ENCODE data around the gene PICALM. TPM values are rescaled to one million over a fixed set of nuclear protein-coding genes. Genes with fewer than 3 reads are reported as not detected.

PICALM gene, protein sequence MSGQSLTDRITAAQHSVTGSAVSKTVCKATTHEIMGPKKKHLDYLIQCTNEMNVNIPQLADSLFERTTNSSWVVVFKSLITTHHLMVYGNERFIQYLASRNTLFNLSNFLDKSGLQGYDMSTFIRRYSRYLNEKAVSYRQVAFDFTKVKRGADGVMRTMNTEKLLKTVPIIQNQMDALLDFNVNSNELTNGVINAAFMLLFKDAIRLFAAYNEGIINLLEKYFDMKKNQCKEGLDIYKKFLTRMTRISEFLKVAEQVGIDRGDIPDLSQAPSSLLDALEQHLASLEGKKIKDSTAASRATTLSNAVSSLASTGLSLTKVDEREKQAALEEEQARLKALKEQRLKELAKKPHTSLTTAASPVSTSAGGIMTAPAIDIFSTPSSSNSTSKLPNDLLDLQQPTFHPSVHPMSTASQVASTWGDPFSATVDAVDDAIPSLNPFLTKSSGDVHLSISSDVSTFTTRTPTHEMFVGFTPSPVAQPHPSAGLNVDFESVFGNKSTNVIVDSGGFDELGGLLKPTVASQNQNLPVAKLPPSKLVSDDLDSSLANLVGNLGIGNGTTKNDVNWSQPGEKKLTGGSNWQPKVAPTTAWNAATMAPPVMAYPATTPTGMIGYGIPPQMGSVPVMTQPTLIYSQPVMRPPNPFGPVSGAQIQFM
- total RNA-seq (100 to 1,000 TPM in 1 of 2 experiments, 10 to 100 TPM in 1; 95.2 to 103 TPM), polyA plus RNA-seq (25.6 TPM)

DNA sequence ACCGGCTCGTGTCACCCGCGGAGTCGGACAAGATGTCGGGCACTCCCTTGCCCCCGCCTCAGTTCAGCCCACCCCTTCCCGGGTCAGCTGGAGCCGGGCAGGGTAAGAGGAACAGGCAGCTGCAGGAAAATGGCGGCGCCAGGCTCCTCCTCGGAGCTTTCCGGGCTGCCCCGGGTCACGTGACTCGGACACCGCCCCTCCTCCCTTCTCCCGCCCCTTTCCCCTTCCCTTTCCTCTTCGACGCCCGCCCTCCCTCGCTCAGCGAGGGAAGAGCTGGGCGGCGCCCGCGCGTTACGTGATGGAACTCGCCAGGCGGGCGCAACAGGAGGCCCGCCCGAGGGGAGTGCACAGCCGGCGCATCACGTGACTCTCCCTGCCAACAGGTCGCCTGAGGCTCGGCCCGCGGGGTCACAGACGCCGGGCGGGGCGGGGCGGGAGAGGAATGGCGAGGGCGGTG lies at the start of gene PICALM:
PICALM (minus strand) TSS at position 134 of the 457 bp plus-strand sequence. CDS start 304 bp downstream, outside the sequence.
- CTCF ChIA-PET, result interaction anchor here (0.9 to 2.7 kb wide), 15 partner anchors 10 to 139 kb away, joined by 3 to 13 read pairs (median 4); no protein-coding TSS in a partner anchor
- peak within 1 kb of the TSS; percentile 85 for H3K4me3 ChIP-seq (ENCODE audit: low read length)
- Mint-ChIP-seq H3K4me1 (peaks cover 23 to 36% (median 32%) of the 10 kb centered on the region in 3 donors), H3K27me3 (peaks cover 1 to 4% of the 10 kb centered on the region in 2 donors), H3K4me3 (peak within 1 kb of the TSS; percentile 92 to 100 (median 99)), H3K9me3 (no peaks in the 10 kb centered on the region), H3K36me3 (peaks cover 0 to 20% (median 0%) of the 10 kb centered on the region in 3 donors), H3K27ac (peak within 1 kb of the TSS; percentile 91 to 99 (median 96))
- H3K36me3 ChIP-seq (ENCODE audit: insufficient read depth, low read length), result no peaks in the 10 kb centered on the region
- peak within 1 kb of the TSS; percentile 82 for H3K27ac ChIP-seq (ENCODE audit: low read depth, low read length)
- POLR2A ChIA-PET, result interaction anchor here (0.5 to 1.9 kb wide), 15 partner anchors 10 to 404 kb away, joined by 3 to 10 read pairs (median 4); partner anchors contain the start of genes CREBZF, EED and HIKESHI
- DNase-seq, result peak; percentile 94 to 97 (median 96)
- no peaks in the 10 kb centered on the region for H3K27me3 ChIP-seq (ENCODE audit: insufficient read depth, low read length, poor library complexity, severe bottlenecking)
- no peaks in the 10 kb centered on the region for H3K9me3 ChIP-seq (ENCODE audit: low read length)
- peaks cover 17% of the 10 kb centered on the region for H3K4me1 ChIP-seq (ENCODE audit: insufficient read depth, low read length)

GRCh38 chr11:86118253-86118652 lies 49.4 kb upstream of the PICALM start:
- POLR2A ChIA-PET, result interaction anchor here (1.1 kb wide), 1 partner anchor 48 kb away, joined by 4 read pairs; no protein-coding TSS in a partner anchor
- Mint-ChIP-seq H3K9me3 (no peaks in the 10 kb centered on the region), H3K36me3 (no peaks in the 10 kb centered on the region), H3K27me3 (no peaks in the 10 kb centered on the region), H3K4me3 (no peak overlapping the region), H3K27ac (no peak overlapping the region), H3K4me1 (peaks cover 19 to 29% (median 26%) of the 10 kb centered on the region in 3 donors)
- CTCF ChIA-PET, result interaction anchor here (1.8 kb wide), 2 partner anchors 74 to 75 kb away, joined by 4 to 5 read pairs; no protein-coding TSS in a partner anchor
- Histone ChIP-seq H3K27ac (ENCODE audit: low read depth, low read length) (no peak overlapping the region), H3K27me3 (ENCODE audit: insufficient read depth, low read length, poor library complexity, severe bottlenecking) (no peaks in the 10 kb centered on the region), H3K36me3 (ENCODE audit: insufficient read depth, low read length) (no peaks in the 10 kb centered on the region), H3K4me1 (ENCODE audit: insufficient read depth, low read length) (peaks cover 13% of the 10 kb centered on the region), H3K4me3 (ENCODE audit: low read length) (no peak overlapping the region), H3K9me3 (ENCODE audit: low read length) (no peaks in the 10 kb centered on the region)
- no peak for DNase-seq

DNA sequence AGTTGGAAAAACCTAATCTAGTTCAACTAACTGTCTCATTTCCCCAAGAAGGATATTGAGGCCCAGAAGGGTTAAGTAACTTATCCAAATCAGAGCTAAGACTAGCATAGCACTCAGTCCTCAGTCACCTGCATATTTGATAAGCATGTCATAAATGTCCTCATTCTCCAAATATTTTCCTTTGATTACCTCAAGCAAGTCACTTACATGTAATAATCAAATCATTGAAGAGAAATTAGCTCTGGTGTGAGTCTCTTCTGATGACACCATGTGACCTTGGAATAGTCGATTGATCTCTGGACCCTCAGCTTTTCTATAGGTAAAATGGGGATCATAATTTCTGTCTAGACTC lies 48.8 kb upstream of the PICALM start:
- no peak for DNase-seq
- Mint-ChIP-seq H3K4me3 (no peak overlapping the region), H3K27ac (no peak overlapping the region), H3K27me3 (no peaks in the 10 kb centered on the region), H3K9me3 (no peaks in the 10 kb centered on the region), H3K4me1 (peaks cover 19 to 29% (median 26%) of the 10 kb centered on the region in 3 donors), H3K36me3 (no peaks in the 10 kb centered on the region)
- Histone ChIP-seq H3K36me3 (ENCODE audit: insufficient read depth, low read length) (no peaks in the 10 kb centered on the region), H3K27ac (ENCODE audit: low read depth, low read length) (no peak overlapping the region), H3K27me3 (ENCODE audit: insufficient read depth, low read length, poor library complexity, severe bottlenecking) (no peaks in the 10 kb centered on the region), H3K4me3 (ENCODE audit: low read length) (no peak overlapping the region), H3K9me3 (ENCODE audit: low read length) (no peaks in the 10 kb centered on the region), H3K4me1 (ENCODE audit: insufficient read depth, low read length) (peaks cover 13% of the 10 kb centered on the region)
- ChIA-PET CTCF (interaction anchor here (1.8 kb wide), 2 partner anchors 75 to 76 kb away, joined by 4 to 5 read pairs; no protein-coding TSS in a partner anchor), POLR2A (interaction anchor here (1.1 kb wide), 1 partner anchor 48 kb away, joined by 4 read pairs; no protein-coding TSS in a partner anchor)

GRCh38 chr11:86117001-86117711 lies 48.3 kb upstream of the PICALM start:
- Histone ChIP-seq H3K36me3 (ENCODE audit: insufficient read depth, low read length) (no peaks in the 10 kb centered on the region), H3K4me3 (ENCODE audit: low read length) (no peak overlapping the region), H3K27me3 (ENCODE audit: insufficient read depth, low read length, poor library complexity, severe bottlenecking) (no peaks in the 10 kb centered on the region), H3K4me1 (ENCODE audit: insufficient read depth, low read length) (peaks cover 13% of the 10 kb centered on the region), H3K27ac (ENCODE audit: low read depth, low read length) (no peak overlapping the region), H3K9me3 (ENCODE audit: low read length) (no peaks in the 10 kb centered on the region)
- Mint-ChIP-seq H3K27me3 (no peaks in the 10 kb centered on the region), H3K27ac (peak overlapping the region in 2 of 8 donors; percentile 34 to 77), H3K4me1 (peaks cover 19 to 29% (median 26%) of the 10 kb centered on the region in 3 donors), H3K9me3 (no peaks in the 10 kb centered on the region), H3K36me3 (no peaks in the 10 kb centered on the region), H3K4me3 (peak overlapping the region in 1 of 7 donors; percentile 9)
- ChIA-PET POLR2A (interaction anchor here (0.6 to 1.1 kb wide), 2 partner anchors 41 to 47 kb away, joined by 3 to 4 read pairs; no protein-coding TSS in a partner anchor), CTCF (interaction anchor here (0.8 to 1.8 kb wide), 5 partner anchors 21 to 77 kb away, joined by 3 to 5 read pairs (median 4); partner anchors contain the start of gene PICALM)
- DNase-seq, result no peak

DNA sequence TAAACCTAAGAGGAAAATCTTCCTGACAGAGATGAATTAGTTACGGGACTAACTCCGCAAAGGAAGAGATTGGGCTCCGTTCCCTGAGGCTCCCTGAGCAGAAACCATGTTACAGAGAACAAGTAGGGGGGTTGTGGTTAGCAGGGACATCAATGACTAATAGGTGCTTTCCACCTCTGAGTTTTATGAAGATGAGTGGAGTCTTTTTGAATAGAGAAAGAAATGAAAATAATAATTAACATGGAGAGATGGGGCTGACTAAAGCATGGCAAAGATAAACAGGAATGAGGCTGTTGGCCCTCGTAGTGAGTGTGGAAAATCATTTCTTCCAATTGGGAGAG lies 47.5 kb upstream of the PICALM start:
- POLR2A ChIA-PET, result interaction anchor here (0.6 to 1.1 kb wide), 2 partner anchors 42 to 47 kb away, joined by 3 read pairs; no protein-coding TSS in a partner anchor
- Mint-ChIP-seq H3K36me3 (no peaks in the 10 kb centered on the region), H3K9me3 (no peaks in the 10 kb centered on the region), H3K27ac (peak overlapping the region in 6 of 8 donors; percentile 0 to 77 (median 32)), H3K27me3 (no peaks in the 10 kb centered on the region), H3K4me1 (peaks cover 19 to 29% (median 26%) of the 10 kb centered on the region in 3 donors), H3K4me3 (peak overlapping the region in 6 of 7 donors; percentile 3 to 68 (median 22))
- peak in 3 of 5 donors; percentile 4 to 62 (median 14) for DNase-seq
- CTCF ChIA-PET, result interaction anchor here (0.8 to 1.7 kb wide), 4 partner anchors 22 to 78 kb away, joined by 3 to 4 read pairs (median 3); partner anchors contain the start of gene PICALM
- H3K27me3 ChIP-seq (ENCODE audit: insufficient read depth, low read length, poor library complexity, severe bottlenecking), result no peaks in the 10 kb centered on the region
- H3K4me3 ChIP-seq (ENCODE audit: low read length), result no peak overlapping the region
- no peak overlapping the region for H3K27ac ChIP-seq (ENCODE audit: low read depth, low read length)
- no peaks in the 10 kb centered on the region for H3K36me3 ChIP-seq (ENCODE audit: insufficient read depth, low read length)
- peaks cover 13% of the 10 kb centered on the region for H3K4me1 ChIP-seq (ENCODE audit: insufficient read depth, low read length)
- no peaks in the 10 kb centered on the region for H3K9me3 ChIP-seq (ENCODE audit: low read length)

DNA sequence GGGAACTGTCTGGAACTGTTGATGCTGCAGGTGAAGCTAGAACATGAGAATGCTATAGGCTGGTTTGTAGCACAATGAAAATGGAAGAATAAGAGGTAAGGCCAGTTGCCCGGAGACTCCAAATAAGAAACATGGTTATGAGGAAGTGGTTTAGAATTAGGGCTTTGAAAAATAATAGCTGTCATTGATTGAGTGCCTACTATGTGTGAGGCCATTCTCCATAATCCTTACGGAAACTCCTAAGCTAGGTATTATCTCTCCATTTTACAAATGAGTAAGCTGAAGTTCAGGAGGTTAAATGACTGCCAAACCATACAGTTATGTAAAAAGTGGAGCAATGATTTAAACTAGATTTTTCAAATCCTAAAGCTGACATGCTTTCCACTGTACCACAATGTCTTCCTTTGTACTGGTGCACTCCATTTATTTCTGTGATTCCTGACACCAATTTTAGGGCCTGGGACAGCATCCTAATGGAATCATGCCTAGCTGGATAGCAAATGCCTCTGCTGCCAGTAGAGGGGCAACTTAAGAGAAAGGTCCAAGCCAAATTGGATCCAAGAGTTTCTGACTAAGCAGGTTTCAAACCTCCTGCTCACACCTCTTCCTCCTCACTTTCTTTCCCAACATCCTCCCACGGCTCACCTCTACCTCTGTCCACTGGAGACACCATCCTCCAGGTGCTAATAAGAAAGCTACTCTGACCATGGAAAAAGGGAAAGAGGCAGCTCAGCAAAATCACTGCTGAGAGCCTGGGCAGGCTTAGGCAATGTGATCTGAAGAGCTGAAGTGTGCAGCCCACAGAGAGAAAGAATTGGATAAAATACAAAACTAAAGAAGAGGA lies 46.9 kb upstream of the PICALM start:
- H3K27ac ChIP-seq (ENCODE audit: low read depth, low read length), result no peak overlapping the region
- Mint-ChIP-seq H3K36me3 (no peaks in the 10 kb centered on the region), H3K4me1 (peaks cover 19 to 29% (median 26%) of the 10 kb centered on the region in 3 donors), H3K9me3 (no peaks in the 10 kb centered on the region), H3K27ac (peak overlapping the region in 2 of 8 donors; percentile 1 to 64), H3K27me3 (no peaks in the 10 kb centered on the region), H3K4me3 (peak overlapping the region in 6 of 7 donors; percentile 3 to 68 (median 22))
- H3K4me1 ChIP-seq (ENCODE audit: insufficient read depth, low read length), result peaks cover 13% of the 10 kb centered on the region
- CTCF ChIA-PET, result interaction anchor here (1.0 to 1.7 kb wide), 2 partner anchors 48 to 75 kb away, joined by 3 to 4 read pairs; partner anchors contain the start of gene PICALM
- H3K4me3 ChIP-seq (ENCODE audit: low read length), result no peak overlapping the region
- no peaks in the 10 kb centered on the region for H3K9me3 ChIP-seq (ENCODE audit: low read length)
- no peak for DNase-seq
- H3K36me3 ChIP-seq (ENCODE audit: insufficient read depth, low read length), result no peaks in the 10 kb centered on the region
- no peaks in the 10 kb centered on the region for H3K27me3 ChIP-seq (ENCODE audit: insufficient read depth, low read length, poor library complexity, severe bottlenecking)
- POLR2A ChIA-PET, result interaction anchor here (1.1 kb wide), 1 partner anchor 46 kb away, joined by 3 read pairs; no protein-coding TSS in a partner anchor
